ENCODE results near the gene TMEM88. TPM values are rescaled to one million over a fixed set of nuclear protein-coding genes. Genes with fewer than 3 reads are reported as not detected.
A peak's percentile ranks its signal among the peaks of the same experiment; 100 is the strongest.
"Not testable (repeated sequence)": the region's sequence is repeated elsewhere in the genome, so short reads cannot be mapped to it uniquely, and the experiment has no call there.

The TMEM88 gene
- total RNA-seq, 1 donor from 2014 or later = 7.1 TPM

- no peak for TF ChIP-seq CTCF (IDR thresholded peaks at IDR 0.05)
These were observed 3.1 kb downstream of the TMEM88 start, which contains the start of gene CYB5D1 for GRCh38 chr17:7857713-7858521. TSS of gene CYB5D1 (plus strand) at chr17:7858003. CDS start at chr17:7858135, 132 bp downstream.

GRCh38 chr17:7858522-7858810 lies 3.6 kb downstream of the TMEM88 start:
- peaks cover 10% of the 10 kb centered on the region for H3K4me1 Mint-ChIP-seq
- no peak overlapping the region for H3K27ac Mint-ChIP-seq
- intact Hi-C loops (cut with micrococcal nuclease) = loop anchor here (5.0 to 10.0 kb wide), 3 partner anchors 299 to 1206 kb away; partner anchors contain the start of genes C17orf100 and MED31
- ChIA-PET CTCF (interaction anchor here (1.2 to 7.2 kb wide), 2 partner anchors 132 to 199 kb away, joined by 3 to 77 read pairs; no protein-coding TSS in a partner anchor), POLR2A (no interaction called here)
- ATAC-seq (ENCODE audit: low read depth) (no peak), DNase-seq (no peak)
- no peak for TF ChIP-seq CTCF (IDR thresholded peaks at IDR 0.05)
- no peak overlapping the region for H3K4me3 Mint-ChIP-seq
- H3K27me3 Mint-ChIP-seq = no peaks in the 10 kb centered on the region
- H3K36me3 Mint-ChIP-seq (ENCODE audit: low read depth) = peaks cover 23% of the 10 kb centered on the region
- no peaks in the 10 kb centered on the region for H3K9me3 Mint-ChIP-seq

More at GRCh38 chr17:7857713-7858521, 3.1 kb downstream of the TMEM88 start, which contains the start of gene CYB5D1:
- Mint-ChIP-seq H3K27me3 (no peaks in the 10 kb centered on the region), H3K27ac (no peak within 1 kb of the TSS), H3K4me1 (peaks cover 7% of the 10 kb centered on the region), H3K36me3 (ENCODE audit: low read depth) (peaks cover 25% of the 10 kb centered on the region), H3K9me3 (no peaks in the 10 kb centered on the region), H3K4me3 (no peak within 1 kb of the TSS)
- ATAC-seq (ENCODE audit: low read depth) = peak; percentile 51
- CTCF ChIA-PET = interaction anchor here (0.8 to 1.4 kb wide), 7 partner anchors 17 to 200 kb away, joined by 3 to 14 read pairs (median 4); no protein-coding TSS in a partner anchor
- DNase-seq = peak; percentile 79
- intact Hi-C loops (cut with micrococcal nuclease) = loop anchor here (1.0 to 10.0 kb wide), 14 partner anchors 14 to 1206 kb away; partner anchors contain the start of genes C17orf100, CNTROB, FXR2 and KDM6B
- POLR2A ChIA-PET = interaction anchor here (0.8 to 3.1 kb wide), 22 partner anchors 9 to 843 kb away, joined by 3 to 98 read pairs (median 5); partner anchors contain the start of genes CHRNB1, CNTROB, CTC1 and KDM6B

- CTCF ChIA-PET = interaction anchor here (1.2 to 7.2 kb wide), 2 partner anchors 131 to 199 kb away, joined by 3 to 77 read pairs; no protein-coding TSS in a partner anchor
- intact Hi-C loops (cut with micrococcal nuclease) = loop anchor here (5.0 to 10.0 kb wide), 3 partner anchors 298 to 1207 kb away; partner anchors contain the start of genes C17orf100 and MED31
- peaks cover 10% of the 10 kb centered on the region for H3K4me1 Mint-ChIP-seq
- DNase-seq = no peak
- POLR2A ChIA-PET = interaction anchor here (0.6 kb wide), 1 partner anchor 59 kb away, joined by 5 read pairs; no protein-coding TSS in a partner anchor
- peaks cover 19% of the 10 kb centered on the region for H3K36me3 Mint-ChIP-seq (ENCODE audit: low read depth)
- no peaks in the 10 kb centered on the region for H3K27me3 Mint-ChIP-seq
- no peak for TF ChIP-seq CTCF (IDR thresholded peaks at IDR 0.05)
- H3K4me3 Mint-ChIP-seq = no peak overlapping the region
- no peaks in the 10 kb centered on the region for H3K9me3 Mint-ChIP-seq
- H3K27ac Mint-ChIP-seq = no peak overlapping the region
- ATAC-seq (ENCODE audit: low read depth) = no peak
These were observed 4.2 kb downstream of the TMEM88 start for GRCh38 chr17:7859028-7859427.

- DNase-seq (no peak), ATAC-seq (ENCODE audit: low read depth) (no peak)
- intact Hi-C loops (cut with micrococcal nuclease) = loop anchor here (1.0 kb wide), 5 partner anchors 24 to 194 kb away; no protein-coding TSS in a partner anchor
- no peaks in the 10 kb centered on the region for H3K27me3 Mint-ChIP-seq
- no peak overlapping the region for H3K4me3 Mint-ChIP-seq
- no peak overlapping the region for H3K27ac Mint-ChIP-seq
- ChIA-PET CTCF (interaction anchor here (0.7 to 7.2 kb wide), 17 partner anchors 14 to 216 kb away, joined by 3 to 77 read pairs (median 5); partner anchors contain the start of genes KDM6B and RNF227), POLR2A (interaction anchor here (0.6 to 0.7 kb wide), 4 partner anchors 41 to 360 kb away, joined by 3 to 8 read pairs (median 6); no protein-coding TSS in a partner anchor)
- peaks cover 11% of the 10 kb centered on the region for H3K4me1 Mint-ChIP-seq
- peak; percentile 90 for TF ChIP-seq CTCF (IDR thresholded peaks at IDR 0.05)
- H3K9me3 Mint-ChIP-seq = no peaks in the 10 kb centered on the region
- H3K36me3 Mint-ChIP-seq (ENCODE audit: low read depth) = peaks cover 22% of the 10 kb centered on the region
These were observed 8.0 kb downstream of the TMEM88 start for GRCh38 chr17:7862692-7863437.

- H3K4me3 Mint-ChIP-seq; POLR2A ChIA-PET; H3K27ac Mint-ChIP-seq; H3K27me3 Mint-ChIP-seq; intact Hi-C loops (cut with micrococcal nuclease); H3K9me3 Mint-ChIP-seq; DNase-seq; ATAC-seq (ENCODE audit: low read depth): not testable (repeated sequence)
- H3K4me1 Mint-ChIP-seq = peaks cover 14% of the 10 kb centered on the region
- CTCF ChIA-PET = interaction anchor here (0.7 to 7.2 kb wide), 8 partner anchors 33 to 193 kb away, joined by 3 to 77 read pairs (median 6); partner anchors contain the start of gene RNF227
- H3K36me3 Mint-ChIP-seq (ENCODE audit: low read depth) = peaks cover 23% of the 10 kb centered on the region
These were observed 9.5 kb downstream of the TMEM88 start for GRCh38 chr17:7864384-7864783.

Measured in activated B cell treated with CpG ODN at 0.5 μM for 24 hours (primary cell).